K562 (cell line): ENCODE measurements around the gene MS4A1. TPM values are rescaled to one million over a fixed set of nuclear protein-coding genes. Genes with fewer than 3 reads are reported as not detected.

Source experiments
- ARHGAP35 ChIP-seq: fragments of 450-650 bp; IDR thresholded peaks from 2 replicates; pipeline ENCODE4 v1.6.1; 2018; ENCODE audit not compliant: partially characterized antibody
- DIDO1 ChIP-seq: fragments of 450-650 bp; IDR thresholded peaks from 2 replicates; pipeline ENCODE4 v1.6.1; 2016; ENCODE audit warnings: low read depth, missing biosample characterization, missing genetic modification characterization
- ESRRA ChIP-seq: fragments of 450-650 bp; IDR thresholded peaks from 2 replicates; pipeline ENCODE4 v1.6.1; 2014; ENCODE audit warnings: low read depth, mild to moderate bottlenecking, moderate library complexity, borderline replicate concordance
- KLF13 ChIP-seq: fragments of 450-650 bp; IDR thresholded peaks from 2 replicates; pipeline ENCODE4 v1.6.1; 2016; ENCODE audit warnings: missing genetic modification characterization, low read depth, mild to moderate bottlenecking, missing compliant biosample characterization, moderate library complexity, borderline replicate concordance
- L3MBTL2 ChIP-seq: fragments of 450-650 bp; IDR thresholded peaks from 2 replicates; pipeline ENCODE4 v1.6.1; 2016; ENCODE audit warnings: mild to moderate bottlenecking, moderate library complexity
- NFXL1 ChIP-seq: fragments of 450-650 bp; formaldehyde crosslinking; IDR thresholded peaks from 2 replicates; pipeline ENCODE4 v1.4.0; 2021; ENCODE audit warnings: mild to moderate bottlenecking
- PHF8 ChIP-seq: fragments of 200-600 bp; sonication (generic); IDR thresholded peaks from 2 replicates; pipeline ENCODE4 v1.6.1; 2012; ENCODE audit warnings: mixed run types, mild to moderate bottlenecking, inconsistent platforms, low read length, moderate library complexity, borderline replicate concordance
- POLR2B ChIP-seq: fragments of 450-650 bp; IDR thresholded peaks from 2 replicates; pipeline ENCODE4 v1.6.1; 2018; ENCODE audit warnings: low read depth; ENCODE audit not compliant: partially characterized antibody
- POU5F1 ChIP-seq: fragments of 150-350 bp; IDR thresholded peaks from 2 replicates; pipeline ENCODE4 v1.6.1; 2014; ENCODE audit warnings: borderline replicate concordance, low read length, low read depth, mild to moderate bottlenecking; ENCODE audit not compliant: partially characterized antibody
- SOX6 ChIP-seq: fragments of 450-650 bp; IDR thresholded peaks from 2 replicates; pipeline ENCODE4 v1.6.1; 2014; ENCODE audit warnings: mild to moderate bottlenecking
- ZBTB1 ChIP-seq: sonication (generic); formaldehyde crosslinking; IDR thresholded peaks from 2 replicates; pipeline ENCODE4 v1.8.1; 2023; ENCODE audit warnings: missing genetic modification reagents, low read depth, mild to moderate bottlenecking, borderline replicate concordance
- ZNF253 ChIP-seq: fragments of 250-450 bp; sonication (Bioruptor Pico); conservative IDR thresholded peaks from 2 replicates; pipeline ENCODE4 v1.6.1; 2021; ENCODE audit warnings: mild to moderate bottlenecking
- ZNF561 ChIP-seq: fragments of 450-650 bp; formaldehyde crosslinking; conservative IDR thresholded peaks from 2 replicates; pipeline ENCODE4 v1.4.0; 2020; ENCODE audit warnings: mild to moderate bottlenecking, moderate library complexity
- polyA plus RNA-seq, 8 experiments: library from polyadenylated mRNA; depleted of rRNA in 4 of 8; stranded (reverse) in 5 of 8; unstranded in 3 of 8; fragments of >200 nt; fragmentation: Nextera tagmentation in 2 of 8; fragmentation: Illumina TruSeq in 1 of 8; extraction: Ambion mirVana in 2 of 8; extraction: Trizol in 1 of 8; gene quantifications; 2 replicates each; pipeline versions ENCODE4 v1.2.1 to v1.2.3, GENCODE V29; 2011 to 2014; ENCODE audit warnings: inconsistent platforms in 1 of 8, missing spikeins in 1 of 8
- total RNA-seq, 7 experiments: library from RNA; depleted of rRNA in 6 of 7; stranded (reverse); fragments of >200 nt in 6 of 7; fragmentation: Illumina TruSeq in 2 of 7; extraction: Trizol in 2 of 7; gene quantifications; 2 replicates each; pipeline versions ENCODE4 v1.2.1 to v1.2.3, GENCODE V29; 2011 to 2021; ENCODE audit warnings: low replicate concordance in 1 of 7
- TF ChIP-seq, protein P1 (sequence below): sonication (generic); formaldehyde crosslinking; IDR thresholded peaks from 2 replicates; pipeline ENCODE4 v1.8.0; 2023; ENCODE audit warnings: mild to moderate bottlenecking, missing genetic modification reagents
- TF ChIP-seq, protein P2 (sequence below): fragments of 450-650 bp; IDR thresholded peaks from 2 replicates; pipeline ENCODE4 v1.6.1; 2018; ENCODE audit warnings: mild to moderate bottlenecking, low read depth; ENCODE audit not compliant: partially characterized antibody
- TF ChIP-seq, protein P3 (sequence below): fragments of 450-650 bp; IDR thresholded peaks from 2 replicates; pipeline ENCODE4 v1.6.1; 2016; ENCODE audit warnings: borderline replicate concordance
- TF ChIP-seq, protein P4 (sequence below): fragments of 450-650 bp; IDR thresholded peaks from 2 replicates; pipeline ENCODE4 v1.6.1; 2016
- TF ChIP-seq, protein P5 (sequence below): fragments of 250-450 bp; sonication (Bioruptor Pico); IDR thresholded peaks from 2 replicates; pipeline ENCODE4 v1.8.0; 2021; ENCODE audit warnings: borderline replicate concordance, mild to moderate bottlenecking, moderate library complexity; ENCODE audit not compliant: poor library complexity, severe bottlenecking
- TF ChIP-seq, protein P6 (sequence below): sonication (generic); formaldehyde crosslinking; IDR thresholded peaks from 2 replicates; pipeline ENCODE4 v1.4.0; 2020; ENCODE audit warnings: mild to moderate bottlenecking, missing genetic modification reagents

Gene MS4A1
- total and polyA plus RNA-seq, 9 of the 15 experiments (the other 6 are each of a cell fraction or from before 2014, with no cell fraction given) = 0.01 to 0.24 (median 0.03) TPM; not detected in 5

DNA sequence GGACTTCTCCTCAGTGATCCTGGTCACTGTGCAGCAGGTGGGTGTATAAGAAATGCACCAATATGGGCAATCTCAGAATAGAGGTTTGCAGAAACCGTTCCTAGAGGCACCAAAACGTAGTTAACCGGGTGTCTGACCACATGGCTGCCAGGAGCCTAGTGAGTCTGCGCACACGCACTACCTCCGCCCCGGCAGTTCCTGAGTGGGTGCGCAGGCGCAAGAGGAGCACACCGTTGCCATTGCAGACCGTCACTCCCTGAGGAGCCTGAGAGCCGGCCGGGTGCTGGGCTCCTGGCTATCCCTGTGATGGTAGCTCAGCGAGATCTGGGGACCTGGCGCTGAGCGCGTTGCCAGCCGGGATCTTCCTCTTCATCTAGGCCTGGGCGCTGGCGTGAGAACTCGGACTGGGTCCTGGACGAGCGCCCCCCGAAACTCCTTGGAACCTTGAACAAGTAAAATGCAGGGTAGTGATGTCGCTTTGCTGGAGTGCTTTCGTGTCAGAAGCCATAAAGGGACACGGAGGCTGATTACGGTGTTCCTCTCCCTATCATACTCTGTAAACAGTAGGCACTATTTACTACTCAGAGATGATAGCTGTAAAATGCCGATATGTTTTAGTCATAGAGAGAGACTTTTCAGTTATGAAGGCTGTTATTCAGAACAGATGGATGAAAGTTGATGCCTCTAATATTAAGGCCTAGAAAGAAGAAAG is 59.7 kb downstream of the MS4A1 start, which contains the start of gene MS4A13 (continued):
- no peak for TF ChIP-seq ZNF561 (CRISPR knock-in tag)
- TF ChIP-seq, protein P1, sequence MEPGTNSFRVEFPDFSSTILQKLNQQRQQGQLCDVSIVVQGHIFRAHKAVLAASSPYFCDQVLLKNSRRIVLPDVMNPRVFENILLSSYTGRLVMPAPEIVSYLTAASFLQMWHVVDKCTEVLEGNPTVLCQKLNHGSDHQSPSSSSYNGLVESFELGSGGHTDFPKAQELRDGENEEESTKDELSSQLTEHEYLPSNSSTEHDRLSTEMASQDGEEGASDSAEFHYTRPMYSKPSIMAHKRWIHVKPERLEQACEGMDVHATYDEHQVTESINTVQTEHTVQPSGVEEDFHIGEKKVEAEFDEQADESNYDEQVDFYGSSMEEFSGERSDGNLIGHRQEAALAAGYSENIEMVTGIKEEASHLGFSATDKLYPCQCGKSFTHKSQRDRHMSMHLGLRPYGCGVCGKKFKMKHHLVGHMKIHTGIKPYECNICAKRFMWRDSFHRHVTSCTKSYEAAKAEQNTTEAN (CRISPR knock-in tag) = no peak
- no peak for TF ChIP-seq ESRRA
- no peak for TF ChIP-seq ARHGAP35
- TF ChIP-seq, protein P2, sequence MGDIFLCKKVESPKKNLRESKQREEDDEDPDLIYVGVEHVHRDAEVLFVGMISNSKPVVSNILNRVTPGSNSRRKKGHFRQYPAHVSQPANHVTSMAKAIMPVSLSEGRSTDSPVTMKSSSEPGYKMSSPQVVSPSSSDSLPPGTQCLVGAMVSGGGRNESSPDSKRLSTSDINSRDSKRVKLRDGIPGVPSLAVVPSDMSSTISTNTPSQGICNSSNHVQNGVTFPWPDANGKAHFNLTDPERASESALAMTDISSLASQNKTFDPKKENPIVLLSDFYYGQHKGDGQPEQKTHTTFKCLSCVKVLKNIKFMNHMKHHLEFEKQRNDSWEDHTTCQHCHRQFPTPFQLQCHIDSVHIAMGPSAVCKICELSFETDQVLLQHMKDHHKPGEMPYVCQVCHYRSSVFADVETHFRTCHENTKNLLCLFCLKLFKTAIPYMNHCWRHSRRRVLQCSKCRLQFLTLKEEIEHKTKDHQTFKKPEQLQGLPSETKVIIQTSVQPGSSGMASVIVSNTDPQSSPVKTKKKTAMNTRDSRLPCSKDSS = no peak
- TF ChIP-seq DIDO1 = no peak
- TF ChIP-seq, protein P3, sequence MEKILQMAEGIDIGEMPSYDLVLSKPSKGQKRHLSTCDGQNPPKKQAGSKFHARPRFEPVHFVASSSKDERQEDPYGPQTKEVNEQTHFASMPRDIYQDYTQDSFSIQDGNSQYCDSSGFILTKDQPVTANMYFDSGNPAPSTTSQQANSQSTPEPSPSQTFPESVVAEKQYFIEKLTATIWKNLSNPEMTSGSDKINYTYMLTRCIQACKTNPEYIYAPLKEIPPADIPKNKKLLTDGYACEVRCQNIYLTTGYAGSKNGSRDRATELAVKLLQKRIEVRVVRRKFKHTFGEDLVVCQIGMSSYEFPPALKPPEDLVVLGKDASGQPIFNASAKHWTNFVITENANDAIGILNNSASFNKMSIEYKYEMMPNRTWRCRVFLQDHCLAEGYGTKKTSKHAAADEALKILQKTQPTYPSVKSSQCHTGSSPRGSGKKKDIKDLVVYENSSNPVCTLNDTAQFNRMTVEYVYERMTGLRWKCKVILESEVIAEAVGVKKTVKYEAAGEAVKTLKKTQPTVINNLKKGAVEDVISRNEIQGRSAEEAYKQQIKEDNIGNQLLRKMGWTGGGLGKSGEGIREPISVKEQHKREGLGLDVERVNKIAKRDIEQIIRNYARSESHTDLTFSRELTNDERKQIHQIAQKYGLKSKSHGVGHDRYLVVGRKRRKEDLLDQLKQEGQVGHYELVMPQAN = no peak
- TF ChIP-seq, protein P4, sequence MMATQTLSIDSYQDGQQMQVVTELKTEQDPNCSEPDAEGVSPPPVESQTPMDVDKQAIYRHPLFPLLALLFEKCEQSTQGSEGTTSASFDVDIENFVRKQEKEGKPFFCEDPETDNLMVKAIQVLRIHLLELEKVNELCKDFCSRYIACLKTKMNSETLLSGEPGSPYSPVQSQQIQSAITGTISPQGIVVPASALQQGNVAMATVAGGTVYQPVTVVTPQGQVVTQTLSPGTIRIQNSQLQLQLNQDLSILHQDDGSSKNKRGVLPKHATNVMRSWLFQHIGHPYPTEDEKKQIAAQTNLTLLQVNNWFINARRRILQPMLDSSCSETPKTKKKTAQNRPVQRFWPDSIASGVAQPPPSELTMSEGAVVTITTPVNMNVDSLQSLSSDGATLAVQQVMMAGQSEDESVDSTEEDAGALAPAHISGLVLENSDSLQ = no peak
- TF ChIP-seq ZNF253 (CRISPR knock-in tag) = no peak
- no peak for TF ChIP-seq POLR2B
- TF ChIP-seq POU5F1 = no peak
- no peak for TF ChIP-seq SOX6
- peak; percentile 39 for TF ChIP-seq PHF8
- TF ChIP-seq, protein P5, sequence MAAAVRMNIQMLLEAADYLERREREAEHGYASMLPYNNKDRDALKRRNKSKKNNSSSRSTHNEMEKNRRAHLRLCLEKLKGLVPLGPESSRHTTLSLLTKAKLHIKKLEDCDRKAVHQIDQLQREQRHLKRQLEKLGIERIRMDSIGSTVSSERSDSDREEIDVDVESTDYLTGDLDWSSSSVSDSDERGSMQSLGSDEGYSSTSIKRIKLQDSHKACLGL = no peak
- peak; percentile 95 for TF ChIP-seq L3MBTL2
- TF ChIP-seq NFXL1 (CRISPR knock-in tag) = no peak
- no peak for TF ChIP-seq KLF13
- TF ChIP-seq, protein P6, sequence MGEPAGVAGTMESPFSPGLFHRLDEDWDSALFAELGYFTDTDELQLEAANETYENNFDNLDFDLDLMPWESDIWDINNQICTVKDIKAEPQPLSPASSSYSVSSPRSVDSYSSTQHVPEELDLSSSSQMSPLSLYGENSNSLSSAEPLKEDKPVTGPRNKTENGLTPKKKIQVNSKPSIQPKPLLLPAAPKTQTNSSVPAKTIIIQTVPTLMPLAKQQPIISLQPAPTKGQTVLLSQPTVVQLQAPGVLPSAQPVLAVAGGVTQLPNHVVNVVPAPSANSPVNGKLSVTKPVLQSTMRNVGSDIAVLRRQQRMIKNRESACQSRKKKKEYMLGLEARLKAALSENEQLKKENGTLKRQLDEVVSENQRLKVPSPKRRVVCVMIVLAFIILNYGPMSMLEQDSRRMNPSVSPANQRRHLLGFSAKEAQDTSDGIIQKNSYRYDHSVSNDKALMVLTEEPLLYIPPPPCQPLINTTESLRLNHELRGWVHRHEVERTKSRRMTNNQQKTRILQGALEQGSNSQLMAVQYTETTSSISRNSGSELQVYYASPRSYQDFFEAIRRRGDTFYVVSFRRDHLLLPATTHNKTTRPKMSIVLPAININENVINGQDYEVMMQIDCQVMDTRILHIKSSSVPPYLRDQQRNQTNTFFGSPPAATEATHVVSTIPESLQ (CRISPR knock-in tag) = no peak
- TF ChIP-seq ZBTB1 (CRISPR knock-in tag) = no peak
